ENCODE data around the gene SLC9A5. TPM values are rescaled to one million over a fixed set of nuclear protein-coding genes. Genes with fewer than 3 reads are reported as not detected.

SLC9A5 gene
- total and polyA plus RNA-seq, 9 of the 15 experiments (the other 6 are each of a cell fraction or from before 2014, with no cell fraction given): 0.06 to 3.1 (median 1.2) TPM

- no peak for TF ChIP-seq ZNF232 (CRISPR knock-in tag; IDR thresholded peaks at IDR 0.05)
- TF ChIP-seq, protein P1, sequence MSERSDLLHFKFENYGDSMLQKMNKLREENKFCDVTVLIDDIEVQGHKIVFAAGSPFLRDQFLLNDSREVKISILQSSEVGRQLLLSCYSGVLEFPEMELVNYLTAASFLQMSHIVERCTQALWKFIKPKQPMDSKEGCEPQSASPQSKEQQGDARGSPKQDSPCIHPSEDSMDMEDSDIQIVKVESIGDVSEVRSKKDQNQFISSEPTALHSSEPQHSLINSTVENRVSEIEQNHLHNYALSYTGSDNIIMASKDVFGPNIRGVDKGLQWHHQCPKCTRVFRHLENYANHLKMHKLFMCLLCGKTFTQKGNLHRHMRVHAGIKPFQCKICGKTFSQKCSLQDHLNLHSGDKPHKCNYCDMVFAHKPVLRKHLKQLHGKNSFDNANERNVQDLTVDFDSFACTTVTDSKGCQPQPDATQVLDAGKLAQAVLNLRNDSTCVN (CRISPR knock-in tag; IDR thresholded peaks at IDR 0.05): no peak
- no peak for TF ChIP-seq GABPA (tag; conservative IDR thresholded peaks at IDR 0.05; ENCODE audit: low read depth)
- TF ChIP-seq ZNF41 (CRISPR knock-in tag; conservative IDR thresholded peaks at IDR 0.05): no peak
- TF ChIP-seq POLR2G (IDR thresholded peaks at IDR 0.05; ENCODE audit: low read depth, low read length): no peak; the same call in 1 of the 2 replicates
- peak; percentile 69; the same call in 1 of the 2 replicates for TF ChIP-seq FOXP1 (CRISPR knock-in tag; IDR thresholded peaks at IDR 0.05)
- TF ChIP-seq TRIM28 (IDR thresholded peaks at IDR 0.05): no peak
- 0 out of 2 replicates have a peak, but pooled peaks have one; percentile 15 for TF ChIP-seq KLF13 (tag; IDR thresholded peaks at IDR 0.05; ENCODE audit: borderline replicate concordance, low read depth)
- TF ChIP-seq HIVEP1 (CRISPR knock-in tag; IDR thresholded peaks at IDR 0.05): no peak
- TF ChIP-seq, protein P2, sequence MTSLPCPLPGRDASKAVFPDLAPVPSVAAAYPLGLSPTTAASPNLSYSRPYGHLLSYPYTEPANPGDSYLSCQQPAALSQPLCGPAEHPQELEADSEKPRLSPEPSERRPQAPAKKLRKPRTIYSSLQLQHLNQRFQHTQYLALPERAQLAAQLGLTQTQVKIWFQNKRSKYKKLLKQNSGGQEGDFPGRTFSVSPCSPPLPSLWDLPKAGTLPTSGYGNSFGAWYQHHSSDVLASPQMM (CRISPR knock-in tag; IDR thresholded peaks at IDR 0.05): no peak
- no peak for TF ChIP-seq BMI1 (IDR thresholded peaks at IDR 0.05; ENCODE audit: low read length)
- TF ChIP-seq, protein P3, sequence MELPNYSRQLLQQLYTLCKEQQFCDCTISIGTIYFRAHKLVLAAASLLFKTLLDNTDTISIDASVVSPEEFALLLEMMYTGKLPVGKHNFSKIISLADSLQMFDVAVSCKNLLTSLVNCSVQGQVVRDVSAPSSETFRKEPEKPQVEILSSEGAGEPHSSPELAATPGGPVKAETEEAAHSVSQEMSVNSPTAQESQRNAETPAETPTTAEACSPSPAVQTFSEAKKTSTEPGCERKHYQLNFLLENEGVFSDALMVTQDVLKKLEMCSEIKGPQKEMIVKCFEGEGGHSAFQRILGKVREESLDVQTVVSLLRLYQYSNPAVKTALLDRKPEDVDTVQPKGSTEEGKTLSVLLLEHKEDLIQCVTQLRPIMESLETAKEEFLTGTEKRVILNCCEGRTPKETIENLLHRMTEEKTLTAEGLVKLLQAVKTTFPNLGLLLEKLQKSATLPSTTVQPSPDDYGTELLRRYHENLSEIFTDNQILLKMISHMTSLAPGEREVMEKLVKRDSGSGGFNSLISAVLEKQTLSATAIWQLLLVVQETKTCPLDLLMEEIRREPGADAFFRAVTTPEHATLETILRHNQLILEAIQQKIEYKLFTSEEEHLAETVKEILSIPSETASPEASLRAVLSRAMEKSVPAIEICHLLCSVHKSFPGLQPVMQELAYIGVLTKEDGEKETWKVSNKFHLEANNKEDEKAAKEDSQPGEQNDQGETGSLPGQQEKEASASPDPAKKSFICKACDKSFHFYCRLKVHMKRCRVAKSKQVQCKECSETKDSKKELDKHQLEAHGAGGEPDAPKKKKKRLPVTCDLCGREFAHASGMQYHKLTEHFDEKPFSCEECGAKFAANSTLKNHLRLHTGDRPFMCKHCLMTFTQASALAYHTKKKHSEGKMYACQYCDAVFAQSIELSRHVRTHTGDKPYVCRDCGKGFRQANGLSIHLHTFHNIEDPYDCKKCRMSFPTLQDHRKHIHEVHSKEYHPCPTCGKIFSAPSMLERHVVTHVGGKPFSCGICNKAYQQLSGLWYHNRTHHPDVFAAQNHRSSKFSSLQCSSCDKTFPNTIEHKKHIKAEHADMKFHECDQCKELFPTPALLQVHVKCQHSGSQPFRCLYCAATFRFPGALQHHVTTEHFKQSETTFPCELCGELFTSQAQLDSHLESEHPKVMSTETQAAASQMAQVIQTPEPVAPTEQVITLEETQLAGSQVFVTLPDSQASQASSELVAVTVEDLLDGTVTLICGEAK (IDR thresholded peaks at IDR 0.05): no peak
- TF ChIP-seq, protein P3 (CRISPR knock-in tag; IDR thresholded peaks at IDR 0.05): no peak
- no peak; a peak in 1 of 4 replicates for TF ChIP-seq HDAC1 (IDR thresholded peaks at IDR 0.05)
- peak; percentile 47; the same call in 1 of the 2 replicates for TF ChIP-seq RBFOX2 (IDR thresholded peaks at IDR 0.05; ENCODE audit: low read depth, low read length)
- TF ChIP-seq ZNF239 (CRISPR knock-in tag; IDR thresholded peaks at IDR 0.05): no peak
Observed at GRCh38 chr16:67241008-67241900, 7.5 kb upstream of the SLC9A5 start (continued).

Measured in K562 (cell line).